GOT3 (cell line): ENCODE measurements around the gene GPC6.

ENCODE experiments used
- DNase-seq: peaks from one replicate; lab custom pipeline; 2025; ENCODE audit warnings: mixed read lengths; lab: John Stamatoyannopoulos, UW

GPC6 gene

DNA sequence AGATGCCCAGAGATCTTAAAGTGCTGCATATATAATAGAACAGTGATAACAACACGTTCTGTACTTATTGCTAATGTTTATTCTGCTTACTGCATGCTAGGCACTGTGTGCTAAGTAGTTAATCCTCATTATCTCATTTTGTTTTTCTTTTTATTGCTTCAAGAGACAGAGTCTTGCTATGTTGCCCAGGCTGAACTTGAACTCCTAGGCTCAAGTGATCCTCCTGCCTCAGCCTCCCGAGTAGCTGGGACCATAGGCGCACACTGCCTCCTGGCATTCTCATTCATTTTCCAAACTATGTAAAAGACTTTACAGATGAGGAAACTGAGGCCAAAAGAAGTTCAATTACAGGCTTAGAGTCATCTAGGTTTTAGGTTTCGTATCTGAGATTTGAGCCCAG is 548.4 kb downstream of the GPC6 start:
- DNase-seq: no peak

DNA sequence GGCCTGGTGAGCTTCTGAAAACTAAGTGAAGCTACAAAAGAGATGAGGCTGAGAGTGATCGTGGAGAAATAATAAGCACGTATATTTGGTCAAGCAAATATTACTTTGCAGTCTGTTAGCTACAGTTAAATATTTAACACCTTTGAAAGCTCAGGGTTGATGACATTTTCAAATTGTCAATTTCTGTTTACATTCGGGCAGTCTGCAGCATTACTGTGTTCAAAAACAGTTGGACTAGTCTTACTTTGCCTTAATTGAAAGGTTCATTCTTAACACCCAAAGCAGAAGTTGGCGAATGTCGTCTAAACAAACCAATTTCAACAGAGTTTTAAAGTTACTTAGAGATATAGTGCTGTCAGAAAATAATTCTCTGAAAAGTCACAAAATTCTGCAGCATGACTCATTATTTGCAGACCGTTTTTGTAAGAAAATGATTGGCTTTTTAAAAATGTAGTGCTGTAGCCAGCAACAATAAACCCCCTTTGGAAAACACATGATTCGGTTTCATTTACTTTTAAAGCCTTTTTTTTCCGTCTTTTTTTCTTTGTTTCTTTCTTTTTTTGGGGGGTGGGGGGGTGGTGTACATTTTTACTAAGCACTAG is 549.0 kb downstream of the GPC6 start:
- DNase-seq: no peak

GRCh38 chr13:93776936-93777335 is 550.3 kb downstream of the GPC6 start:
- no peak for DNase-seq

DNA sequence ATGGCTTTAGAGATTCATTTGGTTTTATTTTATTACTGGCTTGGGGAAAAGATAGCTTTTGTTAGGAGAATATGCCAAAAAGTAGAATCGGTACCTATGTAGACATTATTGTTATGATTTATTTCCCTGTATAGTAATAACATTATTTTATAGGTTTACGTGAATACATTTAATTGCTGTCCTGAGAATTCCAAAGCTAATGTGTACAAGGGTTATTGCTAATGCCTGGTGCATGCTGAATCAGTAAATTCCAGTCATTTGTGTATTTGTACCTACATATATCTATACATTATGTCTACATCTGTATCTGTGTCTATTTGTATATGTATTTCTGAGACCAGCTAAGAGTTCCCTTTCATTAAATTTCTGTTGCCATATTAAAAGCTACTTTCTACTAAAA is 550.9 kb downstream of the GPC6 start:
- no peak for DNase-seq

- no peak for DNase-seq
These were observed 551.9 kb downstream of the GPC6 start for GRCh38 chr13:93778548-93778947.

GRCh38 chr13:93784191-93784590 is 557.6 kb downstream of the GPC6 start:
- no peak for DNase-seq

DNA sequence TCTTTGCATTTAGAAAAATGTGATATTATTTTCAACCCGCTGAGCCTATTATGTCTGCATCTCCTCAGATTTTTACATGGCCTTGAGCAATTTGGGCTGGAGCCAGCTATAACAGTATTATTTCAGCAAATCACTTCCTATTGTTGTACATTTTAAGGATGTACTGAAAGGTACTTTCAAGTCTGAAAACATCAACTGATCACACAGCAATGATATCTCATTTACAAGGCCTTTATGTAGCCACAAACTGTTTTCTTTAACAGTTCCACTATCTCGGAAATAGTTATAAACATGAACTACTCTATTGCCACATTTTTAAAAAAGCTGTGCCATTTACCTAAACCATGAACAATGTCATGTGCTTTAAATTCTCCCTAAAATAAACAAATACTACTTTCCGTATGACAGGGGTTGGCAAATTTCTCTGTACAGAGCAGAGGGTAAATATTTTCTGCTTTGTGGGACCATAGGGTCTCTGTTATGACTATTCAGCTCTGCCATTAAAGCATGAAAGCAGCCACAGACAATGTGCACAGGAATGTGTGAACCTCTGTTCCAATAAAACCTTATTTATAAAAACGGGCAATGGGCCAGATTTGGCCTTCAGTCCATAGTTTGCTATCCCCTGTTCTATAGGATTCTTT is 560.4 kb downstream of the GPC6 start:
- DNase-seq: no peak

GRCh38 chr13:93788456-93788855 is 561.8 kb downstream of the GPC6 start:
- no peak for DNase-seq

DNA sequence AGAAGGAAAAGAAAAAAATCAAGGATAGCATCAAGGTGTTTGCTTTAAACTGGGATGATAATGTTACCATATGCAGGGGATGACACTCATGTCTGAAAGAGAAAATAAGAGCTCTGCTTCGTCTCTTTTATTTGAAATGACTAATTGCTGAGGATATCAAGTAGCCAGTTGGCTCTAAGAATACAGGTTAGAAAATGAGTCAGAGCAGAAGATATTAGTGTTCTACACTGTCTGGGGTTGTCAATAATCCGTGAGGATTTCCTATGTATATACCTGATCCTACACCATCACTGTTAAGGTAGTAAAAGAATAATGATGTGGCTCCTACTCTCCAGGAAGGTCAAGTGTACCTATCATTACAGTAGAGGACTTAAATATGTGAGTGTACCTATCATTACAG is 562.5 kb downstream of the GPC6 start:
- DNase-seq: no peak

- DNase-seq: no peak
These were observed 567.7 kb downstream of the GPC6 start for GRCh38 chr13:93794197-93794885.

DNA sequence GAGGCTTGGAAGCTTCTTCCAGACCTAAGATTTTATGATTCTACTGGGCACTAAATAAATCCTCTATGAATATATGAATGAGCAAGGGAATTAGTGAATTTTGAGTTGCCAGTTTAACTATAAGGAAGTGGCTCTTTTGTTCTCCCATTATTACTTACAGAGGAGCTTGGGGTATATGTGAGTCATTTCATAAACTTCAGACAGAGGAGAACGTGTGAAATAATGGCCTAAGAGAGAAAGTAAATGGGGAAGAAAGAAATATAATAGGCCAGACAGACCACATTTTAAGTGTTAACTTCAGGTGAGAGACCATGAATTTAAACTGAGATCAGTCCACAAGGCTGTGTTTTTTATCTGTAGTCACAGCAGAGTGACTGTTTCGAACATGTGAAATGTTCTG is 570.9 kb downstream of the GPC6 start:
- DNase-seq: no peak

DNA sequence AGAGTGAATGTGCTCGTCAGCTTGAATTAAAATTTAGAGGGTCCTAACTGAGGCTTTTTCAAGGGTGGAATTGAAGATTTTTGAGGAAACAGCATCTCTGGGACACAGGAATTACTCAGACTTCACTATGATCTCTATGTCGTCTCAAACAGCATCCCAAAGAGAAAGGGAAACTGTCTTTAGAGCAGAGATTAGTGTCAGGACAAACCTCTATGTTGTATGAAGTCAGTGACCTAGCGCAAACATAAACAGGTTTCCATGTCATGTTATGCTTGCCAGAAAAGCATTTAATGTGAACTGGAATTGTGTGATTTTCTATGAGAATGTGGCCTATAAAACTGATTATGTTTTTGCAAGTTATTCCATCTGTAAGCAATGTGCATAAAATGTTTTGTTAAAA is 573.7 kb downstream of the GPC6 start:
- DNase-seq: no peak

DNA sequence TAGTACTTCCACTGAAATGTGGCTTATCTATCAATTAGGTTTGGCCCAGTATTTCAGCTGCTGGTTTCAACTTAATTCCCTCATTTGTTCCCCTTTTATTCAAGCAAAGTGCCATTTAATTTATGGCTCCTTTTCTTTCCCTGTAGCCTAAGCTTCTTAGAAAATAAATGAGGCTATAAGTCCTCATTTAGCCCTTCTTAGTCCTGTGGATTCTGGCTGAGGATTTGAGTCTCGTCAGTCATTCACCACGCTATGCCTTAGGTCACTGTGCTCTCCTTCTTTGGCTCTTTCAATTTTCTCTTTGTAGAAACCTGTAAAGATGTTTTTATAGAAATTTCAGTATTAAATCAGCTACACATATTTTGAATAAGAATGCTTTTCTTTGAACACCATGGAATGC is 579.1 kb downstream of the GPC6 start:
- DNase-seq: no peak

- no peak for DNase-seq
These were observed 580.3 kb downstream of the GPC6 start for GRCh38 chr13:93806861-93807260.

DNA sequence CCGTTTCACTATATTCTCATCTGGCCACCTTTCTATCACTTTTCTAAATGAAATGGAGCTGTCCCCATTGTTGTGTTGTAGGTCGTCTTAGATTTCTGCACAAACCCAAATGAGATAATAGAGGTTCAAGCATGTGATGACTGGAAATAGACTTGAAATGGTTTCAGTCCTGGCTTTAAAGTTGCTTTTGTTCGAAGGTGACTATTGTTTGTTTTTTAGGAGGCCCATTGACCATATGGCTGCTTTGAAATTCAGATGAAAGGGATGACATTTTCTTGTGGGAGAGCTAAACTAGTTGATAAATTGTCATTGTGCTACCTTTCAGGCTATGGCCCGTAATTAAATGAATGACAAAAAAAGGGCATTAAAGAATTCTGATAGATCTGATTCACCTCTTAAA is 583.7 kb downstream of the GPC6 start:
- no peak for DNase-seq

GRCh38 chr13:93811071-93811737 is 584.6 kb downstream of the GPC6 start:
- no peak for DNase-seq

DNA sequence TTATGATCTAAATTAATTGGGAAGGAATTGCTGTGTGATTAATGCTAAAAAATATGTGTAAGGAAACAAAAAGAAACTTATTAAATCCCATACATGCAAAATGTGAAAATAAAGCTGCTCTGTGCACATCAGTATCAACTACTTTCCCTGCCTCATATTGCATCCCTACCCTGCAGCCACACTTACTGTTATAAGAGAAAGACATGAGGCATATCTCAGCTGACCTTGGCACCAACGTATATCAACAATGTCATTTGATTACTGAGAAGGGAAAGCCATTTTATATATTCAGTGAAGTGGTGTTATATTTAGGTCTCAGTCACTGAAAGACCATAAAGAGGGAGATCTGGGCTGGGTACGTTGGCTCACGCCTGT is 585.1 kb downstream of the GPC6 start:
- DNase-seq: no peak

DNA sequence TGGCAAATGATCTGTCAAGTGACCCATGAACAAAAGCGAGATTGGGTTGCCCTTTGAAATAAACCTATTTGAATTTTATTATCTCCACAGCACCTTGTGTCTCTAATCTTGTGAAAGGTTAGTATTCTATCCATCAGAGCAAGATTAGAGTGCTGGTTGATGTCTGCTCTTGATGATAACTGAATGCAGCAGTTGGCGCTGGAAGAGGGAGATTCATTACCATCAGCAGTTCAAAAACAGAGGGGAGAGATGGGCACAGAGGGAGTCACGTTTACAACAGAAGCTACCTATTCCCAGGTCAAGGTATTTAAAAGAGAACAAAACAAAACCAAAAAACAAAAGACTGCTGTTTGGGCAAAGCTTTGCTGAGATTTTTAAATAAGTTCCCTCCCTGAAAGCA is 588.1 kb downstream of the GPC6 start:
- no peak for DNase-seq

DNA sequence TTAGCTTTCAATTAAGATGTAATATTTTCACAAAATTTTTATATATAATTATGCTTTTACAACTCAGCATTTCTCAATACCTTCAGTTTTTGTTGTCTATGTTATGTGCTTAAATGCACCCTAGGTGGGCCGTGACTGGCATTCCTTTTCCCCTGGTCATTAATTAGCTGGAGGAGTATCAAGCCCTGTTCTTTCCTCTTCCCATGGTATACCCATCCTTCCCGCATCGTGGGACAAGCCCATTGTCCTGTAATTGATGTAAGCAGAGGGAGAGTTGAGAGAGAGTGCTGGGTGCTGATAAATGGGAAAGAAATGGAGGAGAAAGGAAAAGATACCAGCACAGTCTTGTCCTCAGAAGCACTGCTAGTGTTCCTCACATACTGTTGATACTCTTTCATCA is 591.7 kb downstream of the GPC6 start:
- no peak for DNase-seq

DNA sequence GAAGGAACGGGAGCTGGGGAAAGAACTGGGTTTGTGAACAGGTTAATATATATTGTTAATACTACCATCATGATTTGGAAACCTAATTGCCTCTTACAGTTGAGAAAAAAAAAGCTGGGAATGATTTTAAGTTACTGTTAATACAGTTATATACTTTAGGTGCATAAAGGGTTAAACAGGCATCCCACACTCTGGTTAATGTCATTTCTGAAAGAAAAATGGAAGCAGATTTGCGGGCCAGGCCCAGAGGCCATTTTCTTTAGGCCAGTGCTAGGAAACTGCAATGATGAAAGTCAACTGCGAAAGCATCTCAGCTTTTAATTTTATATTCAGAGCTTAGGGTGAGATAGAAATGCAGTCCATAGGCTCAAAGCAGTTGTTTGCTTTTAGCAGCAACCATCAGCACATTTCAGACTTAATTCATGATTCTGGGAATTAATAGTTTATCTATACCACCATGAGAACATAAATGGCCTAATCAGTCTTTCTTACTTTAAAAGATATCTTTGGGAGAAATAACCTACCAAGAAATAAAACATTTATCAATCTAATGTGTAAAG is 592.8 kb downstream of the GPC6 start:
- DNase-seq: no peak

GRCh38 chr13:93824286-93824685 is 597.7 kb downstream of the GPC6 start:
- no peak for DNase-seq

- DNase-seq: no peak
These were observed 607.4 kb downstream of the GPC6 start for GRCh38 chr13:93834051-93834450.

- DNase-seq: no peak
These were observed 616.5 kb downstream of the GPC6 start for GRCh38 chr13:93843082-93843481.
